Measurements from ENCODE around the gene RASGRF1. TPM values are rescaled to one million over a fixed set of nuclear protein-coding genes. Genes with fewer than 3 reads are reported as not detected.

The RASGRF1 gene
- total RNA-seq, 2 donors from 2014 or later = 0.09 to 0.10 TPM

- intact Hi-C loops (cut with DNase I) = no loop called here
- DNase-seq (ENCODE audit: low spot score) = peak; percentile 64
These were observed 15.3 kb downstream of the RASGRF1 start for GRCh38 chr15:79075256-79075655.

GRCh38 chr15:79073336-79073735 lies 17.2 kb downstream of the RASGRF1 start:
- peak; percentile 61 for DNase-seq (ENCODE audit: low spot score)
- intact Hi-C loops (cut with DNase I) = no loop called here

- DNase-seq (ENCODE audit: low spot score) = peak; percentile 82
These were observed 18.7 kb downstream of the RASGRF1 start for GRCh38 chr15:79071901-79072300.

GRCh38 chr15:79068790-79069189 lies 21.8 kb downstream of the RASGRF1 start:
- intact Hi-C loops (cut with DNase I) = no loop called here
- DNase-seq (ENCODE audit: low spot score) = peak; percentile 24

More at GRCh38 chr15:79071901-79072300, 18.7 kb downstream of the RASGRF1 start:
- intact Hi-C loops (cut with DNase I) = no loop called here

GRCh38 chr15:79067969-79068368 lies 22.6 kb downstream of the RASGRF1 start:
- DNase-seq (ENCODE audit: low spot score) = peak; percentile 58
- intact Hi-C loops (cut with DNase I) = no loop called here

GRCh38 chr15:79067072-79067833 lies 23.3 kb downstream of the RASGRF1 start:
- intact Hi-C loops (cut with DNase I) = no loop called here

GRCh38 chr15:79066391-79067071 lies 24.0 kb downstream of the RASGRF1 start:
- DNase-seq (ENCODE audit: low spot score) = peak; percentile 32
- intact Hi-C loops (cut with DNase I) = no loop called here

More at GRCh38 chr15:79067072-79067833, 23.3 kb downstream of the RASGRF1 start:
- DNase-seq (ENCODE audit: low spot score) = peak; percentile 40

- no peak for DNase-seq (ENCODE audit: low spot score)
- intact Hi-C loops (cut with DNase I) = no loop called here
These were observed 24.7 kb downstream of the RASGRF1 start for GRCh38 chr15:79065706-79066376.

GRCh38 chr15:79065361-79065705 lies 25.2 kb downstream of the RASGRF1 start:
- peak; percentile 55 for DNase-seq (ENCODE audit: low spot score)
- intact Hi-C loops (cut with DNase I) = no loop called here

GRCh38 chr15:79064496-79064895 lies 26.1 kb downstream of the RASGRF1 start:
- no peak for DNase-seq (ENCODE audit: low spot score)
- intact Hi-C loops (cut with DNase I) = no loop called here

GRCh38 chr15:79060175-79060574 lies 30.4 kb downstream of the RASGRF1 start:
- DNase-seq (ENCODE audit: low spot score) = no peak
- intact Hi-C loops (cut with DNase I) = no loop called here

- intact Hi-C loops (cut with DNase I) = no loop called here
- DNase-seq (ENCODE audit: low spot score) = no peak
These were observed 31.5 kb downstream of the RASGRF1 start for GRCh38 chr15:79059081-79059572.

- peak; percentile 48 for DNase-seq (ENCODE audit: low spot score)
- intact Hi-C loops (cut with DNase I) = no loop called here
These were observed 32.2 kb downstream of the RASGRF1 start for GRCh38 chr15:79058260-79058850.

GRCh38 chr15:79057050-79057449 lies 33.5 kb downstream of the RASGRF1 start:
- DNase-seq (ENCODE audit: low spot score) = peak; percentile 36
- intact Hi-C loops (cut with DNase I) = no loop called here

GRCh38 chr15:79054350-79054749 lies 36.2 kb downstream of the RASGRF1 start:
- DNase-seq (ENCODE audit: low spot score) = peak; percentile 11
- intact Hi-C loops (cut with DNase I) = no loop called here

- peak; percentile 3 for DNase-seq (ENCODE audit: low spot score)
- intact Hi-C loops (cut with DNase I) = no loop called here
These were observed 36.7 kb downstream of the RASGRF1 start for GRCh38 chr15:79053894-79054293.

- DNase-seq (ENCODE audit: low spot score) = peak; percentile 36
- intact Hi-C loops (cut with DNase I) = no loop called here
These were observed 38.4 kb downstream of the RASGRF1 start for GRCh38 chr15:79051941-79052731.

GRCh38 chr15:79051029-79051428 lies 39.6 kb downstream of the RASGRF1 start:
- DNase-seq (ENCODE audit: low spot score) = peak; percentile 11
- intact Hi-C loops (cut with DNase I) = no loop called here

- intact Hi-C loops (cut with DNase I) = no loop called here
- DNase-seq (ENCODE audit: low spot score) = peak; percentile 37
These were observed 40.2 kb downstream of the RASGRF1 start for GRCh38 chr15:79050341-79050740.

Measured in posterior vena cava (tissue), 2 donors.